GM12874 (cell line): ENCODE data around the gene PFKM.

Experiments
- TF ChIP-seq, protein P1 (sequence below): IDR thresholded peaks from 2 replicates; pipeline ENCODE4 v1.5.1; 2011; ENCODE audit warnings: low read depth, mild to moderate bottlenecking, control low read depth, low read length, moderate library complexity; ENCODE audit not compliant: insufficient read depth

Gene PFKM

DNA sequence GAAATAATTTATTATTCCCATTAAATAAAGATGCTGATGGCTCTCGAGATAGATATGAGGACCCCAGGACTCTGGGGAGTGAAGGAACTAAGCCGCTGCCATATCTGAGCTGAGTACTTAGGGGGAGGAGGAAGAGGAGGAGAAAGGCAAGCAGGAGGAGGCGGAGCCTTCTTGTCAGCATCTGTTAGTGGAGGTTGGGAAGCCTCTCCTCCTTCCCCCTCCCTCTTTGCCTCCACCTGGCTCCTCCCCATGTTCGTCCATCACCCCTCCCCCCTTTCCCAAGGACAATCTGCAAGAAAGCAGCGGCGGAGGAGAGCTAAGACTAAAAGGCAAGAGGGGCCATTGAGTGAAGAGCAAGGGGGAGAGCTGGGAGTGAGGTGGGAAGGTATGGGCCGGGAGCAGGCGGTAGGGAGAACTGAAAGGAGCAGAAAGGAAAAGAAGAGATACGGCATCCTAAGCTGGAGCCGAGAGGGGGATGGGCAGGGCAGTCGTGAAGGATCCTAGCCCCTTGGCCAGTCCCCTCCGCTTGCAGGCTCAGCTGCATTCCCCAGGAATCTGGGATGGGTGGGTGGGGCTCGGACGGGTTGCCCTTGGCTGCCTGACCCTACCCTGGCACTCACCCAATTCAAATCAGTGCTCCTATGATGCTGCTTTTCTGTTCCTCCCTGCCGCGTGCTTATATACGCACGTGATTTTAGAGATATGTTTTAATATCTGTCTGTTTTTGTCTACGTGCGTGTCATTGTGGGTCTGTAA is at the start of gene PFKM:
Gene PFKM, plus strand, starts transcription at position 287 of the 756 bp plus-strand sequence. CDS start 3,411 bp downstream, outside the sequence.
- TF ChIP-seq, protein P1, sequence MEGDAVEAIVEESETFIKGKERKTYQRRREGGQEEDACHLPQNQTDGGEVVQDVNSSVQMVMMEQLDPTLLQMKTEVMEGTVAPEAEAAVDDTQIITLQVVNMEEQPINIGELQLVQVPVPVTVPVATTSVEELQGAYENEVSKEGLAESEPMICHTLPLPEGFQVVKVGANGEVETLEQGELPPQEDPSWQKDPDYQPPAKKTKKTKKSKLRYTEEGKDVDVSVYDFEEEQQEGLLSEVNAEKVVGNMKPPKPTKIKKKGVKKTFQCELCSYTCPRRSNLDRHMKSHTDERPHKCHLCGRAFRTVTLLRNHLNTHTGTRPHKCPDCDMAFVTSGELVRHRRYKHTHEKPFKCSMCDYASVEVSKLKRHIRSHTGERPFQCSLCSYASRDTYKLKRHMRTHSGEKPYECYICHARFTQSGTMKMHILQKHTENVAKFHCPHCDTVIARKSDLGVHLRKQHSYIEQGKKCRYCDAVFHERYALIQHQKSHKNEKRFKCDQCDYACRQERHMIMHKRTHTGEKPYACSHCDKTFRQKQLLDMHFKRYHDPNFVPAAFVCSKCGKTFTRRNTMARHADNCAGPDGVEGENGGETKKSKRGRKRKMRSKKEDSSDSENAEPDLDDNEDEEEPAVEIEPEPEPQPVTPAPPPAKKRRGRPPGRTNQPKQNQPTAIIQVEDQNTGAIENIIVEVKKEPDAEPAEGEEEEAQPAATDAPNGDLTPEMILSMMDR = no peak

DNA sequence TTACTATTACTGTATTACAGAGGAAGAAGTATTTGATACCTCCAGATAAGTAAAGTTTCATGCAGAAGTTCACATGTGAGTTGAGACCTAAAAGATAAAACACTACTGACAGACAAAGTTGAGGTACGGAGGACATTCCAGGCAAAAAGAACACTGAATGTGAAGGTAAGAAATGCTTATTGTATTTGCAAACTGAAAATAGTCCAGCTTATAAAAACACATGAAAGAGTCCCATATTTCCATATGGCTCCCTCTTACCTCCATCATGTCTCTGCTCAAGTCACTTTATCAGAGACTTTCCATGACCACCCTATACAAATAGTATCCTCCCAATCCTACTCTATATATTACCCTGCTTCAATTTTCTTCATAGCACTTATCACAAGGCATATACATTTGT is 49.1 kb upstream of the PFKM start:
- TF ChIP-seq, protein P1 = no peak

DNA sequence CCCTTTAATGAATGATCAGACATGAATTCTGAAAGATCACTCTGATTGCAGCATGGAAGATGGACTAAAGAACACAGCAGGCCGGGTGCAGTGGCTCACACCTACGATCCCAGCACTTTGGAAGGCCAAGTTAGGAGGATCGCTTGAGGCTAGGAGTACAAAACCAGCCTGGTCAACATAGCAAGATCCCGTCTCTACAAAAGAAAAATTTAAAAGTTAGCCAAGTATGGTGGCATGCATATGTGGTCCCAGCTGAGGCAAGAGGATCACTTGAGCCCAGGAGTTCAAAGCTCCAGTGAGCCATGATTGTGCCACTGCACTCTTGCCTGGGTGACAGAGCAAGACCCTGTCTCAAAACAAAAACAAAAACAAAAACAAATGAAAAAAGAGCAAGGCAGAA is 48.4 kb upstream of the PFKM start:
- TF ChIP-seq, protein P1 = no peak

DNA sequence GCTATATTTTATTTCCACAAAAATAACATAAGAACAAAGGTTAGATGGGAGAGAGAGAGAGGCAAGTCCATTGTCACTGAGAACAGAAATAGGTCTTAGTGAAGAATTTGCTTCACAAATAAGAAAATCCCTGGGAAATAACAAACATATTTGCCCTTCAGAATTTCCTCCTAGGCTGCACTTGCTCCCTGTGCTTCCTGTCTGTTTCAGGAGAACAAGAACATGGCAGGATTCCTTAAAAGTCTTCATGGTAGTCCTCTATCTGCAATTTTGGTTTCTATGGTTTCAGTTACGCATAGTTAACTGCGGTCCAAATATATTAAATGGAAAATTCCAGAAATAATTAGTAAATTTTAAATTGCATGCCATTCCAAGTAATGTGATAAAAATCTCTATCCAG is 47.4 kb upstream of the PFKM start:
- TF ChIP-seq, protein P1 = no peak

DNA sequence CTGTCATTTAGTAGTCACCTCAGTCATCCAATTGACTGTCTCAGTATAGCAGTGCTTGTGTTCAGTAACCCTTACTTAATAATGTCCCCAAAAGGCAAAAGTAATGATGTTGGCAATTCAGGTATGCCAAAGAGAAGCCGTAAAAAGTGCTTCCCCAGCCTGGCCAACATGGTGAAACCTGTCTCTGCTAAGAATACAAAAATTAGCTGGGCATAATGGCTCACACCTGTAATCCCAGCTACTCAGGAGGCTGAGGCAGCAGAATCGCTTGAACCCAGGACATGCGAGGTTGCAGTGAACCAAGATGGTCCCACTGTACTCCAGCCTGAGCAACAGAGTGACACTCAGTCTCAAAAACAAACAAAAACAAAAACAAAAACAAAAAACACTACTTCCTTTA is 46.9 kb upstream of the PFKM start:
- TF ChIP-seq, protein P1 = no peak

DNA sequence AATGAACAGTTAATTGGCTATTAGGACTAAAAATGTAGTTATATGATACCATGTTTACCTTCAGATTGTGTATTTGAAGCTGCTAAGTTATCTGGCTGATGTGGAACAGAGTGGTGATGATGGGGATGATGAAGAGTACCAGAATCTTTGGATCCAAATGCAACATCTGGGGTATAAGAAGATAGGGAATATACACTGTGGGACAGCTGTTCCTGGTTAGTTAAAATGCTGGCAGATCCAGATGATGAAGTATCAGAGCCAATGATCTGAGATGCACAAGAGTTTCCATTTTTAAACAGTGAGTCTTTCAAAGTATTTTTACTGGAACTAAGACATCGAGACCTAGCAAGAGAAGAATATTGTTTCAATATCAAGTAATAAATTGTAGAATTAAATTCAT is 44.9 kb upstream of the PFKM start:
- TF ChIP-seq, protein P1 = no peak

DNA sequence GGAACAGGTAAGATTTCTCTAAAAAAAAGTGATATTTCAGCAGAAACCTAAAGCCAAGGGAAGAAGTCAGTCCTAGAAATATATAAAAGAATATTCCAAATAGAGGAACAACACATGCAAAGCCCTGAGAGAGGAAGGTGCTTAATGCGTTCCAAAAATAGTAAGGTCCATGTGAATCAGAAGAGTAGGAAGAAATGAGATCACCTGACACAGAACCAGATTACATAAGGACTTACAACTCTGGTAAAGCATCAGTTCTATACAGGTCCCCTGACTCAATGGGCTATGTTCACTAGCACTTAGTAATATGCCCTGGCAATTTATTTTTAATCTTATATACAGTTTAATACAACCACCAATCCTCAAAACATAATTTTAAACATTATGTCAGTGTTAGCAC is 43.3 kb upstream of the PFKM start:
- TF ChIP-seq, protein P1 = no peak

DNA sequence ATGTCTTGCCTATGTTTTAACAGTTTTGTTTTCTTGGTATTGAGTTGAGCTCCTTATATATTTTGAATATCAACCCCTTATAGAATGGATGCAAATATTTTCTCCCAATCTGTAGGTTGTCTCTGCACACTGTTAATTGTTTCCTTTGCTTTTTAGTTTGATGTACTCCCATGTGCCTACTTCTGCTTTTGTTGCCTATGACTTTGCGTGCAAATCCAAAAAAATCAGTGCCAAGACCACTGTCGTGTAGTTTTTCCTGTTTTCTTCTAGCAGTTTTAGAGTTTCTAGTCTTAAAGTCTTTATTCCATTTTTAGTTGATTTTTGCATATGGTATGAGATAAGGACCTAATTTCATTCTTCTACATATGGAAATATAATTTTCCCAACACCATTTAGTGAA is 42.1 kb upstream of the PFKM start:
- TF ChIP-seq, protein P1 = no peak
